ENCODE results near the gene MAN2B2.
"Not testable (repeated sequence)": the region's sequence is repeated elsewhere in the genome, so short reads cannot be mapped to it uniquely, and the experiment has no call there.

MAN2B2 gene

GRCh38 chr4:6647582-6648230 lies 72.7 kb downstream of the MAN2B2 start:
- no peak for DNase-seq

DNA sequence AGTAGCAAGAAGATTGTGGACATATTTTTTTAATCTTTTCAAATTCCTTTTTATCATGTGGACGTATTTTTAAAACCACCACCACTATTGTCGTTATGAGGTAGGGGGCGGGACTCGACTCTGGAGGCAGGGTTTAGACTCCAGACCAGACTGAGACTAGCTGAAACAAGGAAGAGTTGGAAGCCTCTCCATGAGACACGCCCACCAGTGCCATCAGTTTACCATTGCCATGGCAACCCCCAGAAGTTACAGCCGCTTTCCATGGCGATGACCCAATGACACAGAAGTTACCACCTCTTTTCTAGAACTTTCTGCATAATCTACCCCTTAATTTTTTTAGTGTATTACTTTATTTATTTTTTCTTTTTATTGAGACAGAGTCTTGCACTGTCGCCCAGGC lies 74.2 kb downstream of the MAN2B2 start:
- no peak for DNase-seq

- DNase-seq, result not testable (repeated sequence)
These were observed 79.2 kb downstream of the MAN2B2 start for GRCh38 chr4:6654211-6654610.

DNA sequence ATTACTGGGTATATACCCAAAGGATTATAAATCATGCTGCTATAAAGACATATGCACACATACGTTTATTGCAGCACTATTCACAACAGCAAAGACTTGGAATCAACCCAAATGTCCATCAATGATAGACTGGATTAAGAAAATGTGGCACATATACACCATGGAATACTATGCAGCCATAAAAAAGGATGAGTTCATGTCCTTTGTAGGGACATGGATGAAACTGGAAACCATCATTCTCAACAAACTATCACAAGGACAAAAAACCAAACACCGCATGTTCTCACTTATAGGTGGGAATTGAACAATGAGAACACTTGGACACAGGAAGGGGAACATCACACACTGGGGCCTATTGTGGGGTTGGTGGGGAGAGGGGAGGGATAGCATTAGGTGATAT lies 80.3 kb downstream of the MAN2B2 start:
- DNase-seq, result not testable (repeated sequence)

DNA sequence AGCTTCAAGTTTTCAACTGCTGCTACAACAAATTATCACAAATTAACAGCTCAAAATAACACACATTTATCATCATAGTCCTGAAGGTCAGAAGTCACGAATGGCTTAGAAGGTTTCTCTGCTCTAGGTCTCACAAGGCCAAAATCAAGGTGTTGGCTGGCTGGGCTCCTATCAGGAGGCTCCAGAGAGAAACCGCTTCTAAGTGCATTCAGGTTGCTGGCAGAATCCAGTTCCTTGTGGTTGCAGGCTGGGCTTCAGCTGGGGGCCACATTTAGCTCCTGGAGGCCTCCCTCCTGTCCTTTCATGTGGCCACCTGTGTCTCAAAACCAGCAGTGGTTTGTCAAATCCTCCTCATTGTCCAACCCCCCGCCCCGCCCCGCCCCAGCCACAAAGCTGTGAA lies 80.9 kb downstream of the MAN2B2 start:
- no peak for DNase-seq

GRCh38 chr4:6657242-6658208 lies 82.5 kb downstream of the MAN2B2 start:
- no peak for DNase-seq

DNA sequence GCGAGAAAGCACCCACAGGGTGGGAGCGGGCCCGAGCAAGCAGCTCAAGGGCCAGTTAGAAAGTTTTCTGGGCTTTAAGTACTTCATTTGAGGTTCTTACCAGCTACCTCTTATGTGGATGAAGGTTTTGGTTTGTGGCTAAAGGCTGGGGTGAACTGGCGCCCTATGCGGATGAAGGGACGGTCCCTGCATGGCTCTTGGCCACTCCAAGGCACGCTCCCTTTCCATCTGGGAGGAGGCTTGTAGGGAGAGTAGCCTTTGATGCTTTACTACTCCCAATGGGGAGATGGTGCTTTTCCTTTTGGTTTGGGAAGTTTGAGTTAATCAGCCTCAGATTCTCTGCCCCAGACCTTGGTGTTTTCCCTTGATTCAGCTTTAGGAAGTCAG lies 83.2 kb downstream of the MAN2B2 start:
- no peak for DNase-seq

GRCh38 chr4:6658597-6659075 lies 83.6 kb downstream of the MAN2B2 start:
- DNase-seq, result peak; percentile 65

GRCh38 chr4:6659897-6660296 lies 84.9 kb downstream of the MAN2B2 start:
- no peak for DNase-seq

DNA sequence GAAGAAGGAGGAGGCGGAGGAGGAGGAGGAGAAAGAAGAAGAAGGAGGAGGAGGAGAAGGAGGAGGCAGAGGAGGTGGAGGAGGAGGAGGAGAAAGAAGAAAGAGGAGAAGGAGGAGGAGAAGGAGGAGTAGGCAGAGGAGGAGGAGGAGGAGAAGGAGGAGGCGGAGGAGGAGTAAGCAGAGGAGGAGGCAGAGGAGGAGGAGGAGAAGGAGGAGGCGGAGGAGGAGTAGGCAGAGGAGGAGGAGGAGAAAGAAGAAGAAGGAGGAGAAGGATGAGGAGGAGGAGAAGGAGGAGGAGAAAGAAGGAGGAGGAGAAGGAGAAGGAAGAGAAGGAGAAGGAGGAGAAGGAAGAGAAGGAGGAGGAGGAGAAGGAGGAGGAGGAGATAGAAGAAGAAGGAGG lies 85.4 kb downstream of the MAN2B2 start:
- DNase-seq, result no peak

DNA sequence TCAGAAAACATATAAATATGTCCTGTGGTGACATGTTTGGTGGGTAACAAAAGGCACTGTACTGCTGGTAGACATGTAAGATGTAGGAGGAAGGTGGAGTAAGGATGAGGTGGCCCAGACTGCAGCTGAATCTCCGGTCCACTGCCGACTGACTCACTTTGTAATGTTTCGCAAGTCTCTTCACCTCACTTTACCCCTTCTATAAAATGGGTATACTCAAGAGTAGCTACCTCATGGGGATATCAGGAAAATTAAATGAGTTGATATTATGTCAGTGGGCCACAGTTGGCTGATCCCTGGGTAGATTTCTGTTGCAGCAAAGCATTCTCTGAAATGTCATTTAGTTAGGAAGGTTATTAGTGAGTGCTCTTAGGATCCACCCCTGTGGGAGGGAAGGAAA lies 87.6 kb downstream of the MAN2B2 start:
- DNase-seq, result no peak

- DNase-seq, result no peak
These were observed 88.8 kb downstream of the MAN2B2 start for GRCh38 chr4:6663596-6664393.

DNA sequence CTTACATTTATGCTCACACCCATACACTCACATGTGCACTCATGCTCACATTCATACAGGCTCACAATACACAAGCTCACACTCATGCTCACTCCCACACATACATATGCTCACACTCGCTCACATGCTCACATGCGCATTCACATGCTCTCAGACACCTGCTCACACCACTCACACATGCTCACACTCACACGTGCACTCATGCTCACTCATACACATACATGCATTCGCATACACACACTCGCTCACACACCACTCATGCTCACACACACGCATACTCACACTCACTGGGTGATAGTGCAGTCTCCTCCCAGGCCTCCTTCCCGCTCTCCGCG lies 90.3 kb downstream of the MAN2B2 start:
- DNase-seq, result no peak

DNA sequence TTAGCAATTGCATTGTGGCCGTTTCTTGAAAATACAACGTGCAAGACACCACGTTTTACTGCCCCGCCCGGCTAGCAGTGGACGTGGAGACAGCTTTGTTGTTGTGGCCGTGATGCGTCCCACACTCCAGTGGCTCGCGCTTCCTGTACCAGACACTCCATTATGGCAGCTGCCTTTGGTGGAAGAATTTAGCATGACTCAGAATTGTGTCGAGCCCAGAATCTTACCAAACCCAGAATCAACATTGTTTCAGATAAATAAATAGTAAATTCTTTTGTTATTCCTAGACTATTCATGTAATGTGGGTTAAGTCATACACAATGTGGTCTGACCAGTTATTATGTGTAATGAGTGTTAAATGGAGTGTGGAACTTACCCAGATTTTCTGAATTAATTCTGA lies 93.4 kb downstream of the MAN2B2 start:
- no peak for DNase-seq

DNA sequence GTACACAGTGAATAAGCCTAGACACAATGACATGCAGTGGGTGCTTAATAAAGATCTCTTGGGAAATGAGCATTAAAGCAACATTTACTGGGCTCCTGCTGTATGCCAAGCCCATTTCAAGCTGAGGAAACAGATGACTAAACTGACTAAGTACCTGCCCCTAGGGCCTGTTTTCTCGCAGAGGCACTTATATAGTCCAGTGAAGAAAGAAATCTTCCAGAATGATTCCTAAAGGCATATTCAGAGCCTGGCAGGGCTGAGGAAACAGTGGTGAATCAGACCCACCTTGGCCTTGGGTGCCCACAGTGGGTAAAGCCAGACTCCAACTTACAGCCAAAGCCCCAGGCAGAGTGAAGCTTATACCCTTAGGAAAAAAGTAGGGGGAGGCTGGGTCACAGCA lies 96.7 kb downstream of the MAN2B2 start:
- no peak for DNase-seq

- DNase-seq, result no peak
These were observed 97.1 kb downstream of the MAN2B2 start for GRCh38 chr4:6672131-6672530.

- not testable (repeated sequence) for DNase-seq
These were observed 97.7 kb downstream of the MAN2B2 start for GRCh38 chr4:6672541-6673190.

All from CD4-positive, alpha-beta T cell treated with Interleukin-21 for 1 hour (primary cell).